Activated CD4-positive, alpha-beta T cell treated with anti-CD3 and anti-CD28 coated beads for 36 hours (primary cell): ENCODE measurements around the gene ANKRD44. TPM values are rescaled to one million over a fixed set of nuclear protein-coding genes. Genes with fewer than 3 reads are reported as not detected.
A peak's percentile ranks its signal among the peaks of the same experiment; 100 is the strongest.

ENCODE experiments used
- ATAC-seq: fragments of 200-7000 bp; cut with Tn5 transposase; one replicate; pipeline ENCODE4 v1.10.0; 2021; ENCODE audit warnings: mild to moderate bottlenecking, moderate library complexity
- CTCF ChIA-PET: fragments of 350-600 bp; sonication (Branson Sonifier 250); formaldehyde crosslinking; loops from one replicate; lab custom pipeline; 2021; ENCODE audit warnings: antibody characterized with exemption; lab: Charles Lee
- POLR2A ChIA-PET: fragments of 350-600 bp; sonication (Branson Sonifier 250); formaldehyde crosslinking; loops from one replicate; lab custom pipeline; 2021; ENCODE audit warnings: antibody characterized with exemption, inconsistent platforms; lab: Charles Lee
- DNase-seq: peaks from one replicate; pipeline ENCODE4 v3.0.0-alpha.2; 2020
- H3K27ac Mint-ChIP-seq: one replicate; pipeline ENCODE4 v1.8.0; 2021; ENCODE audit warnings: mixed read lengths
- H3K27me3 Mint-ChIP-seq: one replicate; pipeline ENCODE4 v1.8.0; 2021; ENCODE audit warnings: mixed read lengths
- H3K36me3 Mint-ChIP-seq: one replicate; pipeline ENCODE4 v1.8.0; 2021; ENCODE audit warnings: low read depth, mixed read lengths
- H3K4me1 Mint-ChIP-seq: one replicate; pipeline ENCODE4 v1.8.0; 2021; ENCODE audit warnings: mixed read lengths
- H3K4me3 Mint-ChIP-seq: one replicate; pipeline ENCODE4 v1.8.0; 2021; ENCODE audit warnings: mild to moderate bottlenecking, moderate library complexity, mixed read lengths
- H3K9me3 Mint-ChIP-seq: one replicate; pipeline ENCODE4 v1.8.0; 2021; ENCODE audit warnings: low read depth, mixed read lengths
- intact Hi-C, 2 experiments: fragments of 100-400 bp; cut with DNase I in 1 of 2; cut with micrococcal nuclease in 1 of 2; formaldehyde crosslinking; loops; one replicate each; pipeline versions ENCODE4 v1.14.2 to v1.15.1; 2022 to 2024; cut with DNase I, micrococcal nuclease
- total RNA-seq, 2 experiments: library from RNA; stranded (reverse); gene quantifications; one replicate each; pipeline ENCODE4 v1.2.3, GENCODE V29; 2021

ANKRD44 gene
- total RNA-seq, 2 experiments from 2014 or later, result 122 to 181 TPM

- ChIA-PET CTCF (interaction anchor here (1.0 to 2.9 kb wide), 7 partner anchors 9 to 177 kb away, joined by 3 to 24 read pairs (median 4); no protein-coding TSS in a partner anchor), POLR2A (no interaction called here)
- ATAC-seq (no peak), DNase-seq (no peak)
- H3K9me3 Mint-ChIP-seq, result no peaks in the 10 kb centered on the region
- no peaks in the 10 kb centered on the region for H3K27me3 Mint-ChIP-seq
- H3K4me1 Mint-ChIP-seq, result peaks cover 56% of the 10 kb centered on the region
- peaks cover 27% of the 10 kb centered on the region for H3K36me3 Mint-ChIP-seq
- no peak overlapping the region for H3K27ac Mint-ChIP-seq
- no peak overlapping the region for H3K4me3 Mint-ChIP-seq
- intact Hi-C loops, result no loop called here
Measured at GRCh38 chr2:197176522-197176921, 134.1 kb downstream of the ANKRD44 start.

- POLR2A ChIA-PET, result no interaction called here
- CTCF ChIA-PET, result interaction anchor here (0.9 to 9.9 kb wide), 3 partner anchors 13 to 60 kb away, joined by 4 to 86 read pairs (median 6); no protein-coding TSS in a partner anchor
- DNase-seq, result peak; percentile 56
Measured at GRCh38 chr2:197174539-197175094, 136.0 kb downstream of the ANKRD44 start.

GRCh38 chr2:197171582-197171981 lies 139.0 kb downstream of the ANKRD44 start:
- ATAC-seq (no peak), DNase-seq (no peak)
- CTCF ChIA-PET, result interaction anchor here (0.8 to 9.9 kb wide), 4 partner anchors 16 to 57 kb away, joined by 3 to 86 read pairs (median 4); no protein-coding TSS in a partner anchor
- Mint-ChIP-seq H3K9me3 (no peaks in the 10 kb centered on the region), H3K27me3 (no peaks in the 10 kb centered on the region), H3K4me3 (no peak overlapping the region), H3K4me1 (peaks cover 74% of the 10 kb centered on the region), H3K27ac (peak overlapping the region; percentile 34), H3K36me3 (peaks cover 21% of the 10 kb centered on the region)
- intact Hi-C loops, result no loop called here
- POLR2A ChIA-PET, result interaction anchor here (0.6 kb wide), 1 partner anchor 180 kb away, joined by 3 read pairs; no protein-coding TSS in a partner anchor

More at GRCh38 chr2:197174539-197175094, 136.0 kb downstream of the ANKRD44 start:
- peaks cover 25% of the 10 kb centered on the region for H3K36me3 Mint-ChIP-seq
- no peak overlapping the region for H3K4me3 Mint-ChIP-seq
- peak; percentile 92 for ATAC-seq
- peak overlapping the region; percentile 61 for H3K27ac Mint-ChIP-seq
- intact Hi-C loops, result no loop called here
- H3K4me1 Mint-ChIP-seq, result peaks cover 59% of the 10 kb centered on the region
- H3K9me3 Mint-ChIP-seq, result no peaks in the 10 kb centered on the region
- H3K27me3 Mint-ChIP-seq, result no peaks in the 10 kb centered on the region

- no peaks in the 10 kb centered on the region for H3K27me3 Mint-ChIP-seq
- no peaks in the 10 kb centered on the region for H3K9me3 Mint-ChIP-seq
- peaks cover 17% of the 10 kb centered on the region for H3K36me3 Mint-ChIP-seq
- ChIA-PET POLR2A (no interaction called here), CTCF (interaction anchor here (0.7 to 9.9 kb wide), 7 partner anchors 14 to 75 kb away, joined by 3 to 86 read pairs (median 3); no protein-coding TSS in a partner anchor)
- intact Hi-C loops, result no loop called here
- no peak for DNase-seq
- H3K4me3 Mint-ChIP-seq, result no peak overlapping the region
- H3K4me1 Mint-ChIP-seq, result peaks cover 72% of the 10 kb centered on the region
- no peak for ATAC-seq
- H3K27ac Mint-ChIP-seq, result peak overlapping the region; percentile 52
Measured at GRCh38 chr2:197170208-197170607, 140.4 kb downstream of the ANKRD44 start.

GRCh38 chr2:197168705-197169104 lies 141.9 kb downstream of the ANKRD44 start:
- Mint-ChIP-seq H3K4me1 (peaks cover 69% of the 10 kb centered on the region), H3K27ac (peak overlapping the region; percentile 82), H3K27me3 (no peaks in the 10 kb centered on the region), H3K9me3 (no peaks in the 10 kb centered on the region), H3K36me3 (peaks cover 19% of the 10 kb centered on the region), H3K4me3 (no peak overlapping the region)
- CTCF ChIA-PET, result interaction anchor here (0.6 to 9.9 kb wide), 45 partner anchors 8 to 261 kb away, joined by 3 to 86 read pairs (median 4); no protein-coding TSS in a partner anchor
- ATAC-seq (peak; percentile 83), DNase-seq (peak; percentile 87)
- intact Hi-C loops, result loop anchor here (1.0 to 5.0 kb wide), 2 partner anchors 55 to 151 kb away; no protein-coding TSS in a partner anchor
- POLR2A ChIA-PET, result interaction anchor here (0.9 kb wide), 1 partner anchor 9 kb away, joined by 4 read pairs; no protein-coding TSS in a partner anchor

- POLR2A ChIA-PET, result interaction anchor here (0.9 kb wide), 2 partner anchors 8 to 54 kb away, joined by 4 read pairs; no protein-coding TSS in a partner anchor
- Mint-ChIP-seq H3K4me1 (peaks cover 74% of the 10 kb centered on the region), H3K9me3 (no peaks in the 10 kb centered on the region), H3K27ac (peak overlapping the region; percentile 32), H3K36me3 (peaks cover 24% of the 10 kb centered on the region), H3K4me3 (no peak overlapping the region), H3K27me3 (no peaks in the 10 kb centered on the region)
- ATAC-seq (peak; percentile 47), DNase-seq (no peak)
- CTCF ChIA-PET, result interaction anchor here (0.6 to 9.9 kb wide), 33 partner anchors 8 to 357 kb away, joined by 3 to 86 read pairs (median 4); no protein-coding TSS in a partner anchor
- intact Hi-C loops, result loop anchor here (1.0 to 5.0 kb wide), 2 partner anchors 54 to 150 kb away; no protein-coding TSS in a partner anchor
Measured at GRCh38 chr2:197167608-197168314, 142.8 kb downstream of the ANKRD44 start.

GRCh38 chr2:197165020-197165419 lies 145.6 kb downstream of the ANKRD44 start:
- Mint-ChIP-seq H3K4me3 (no peak overlapping the region), H3K27me3 (no peaks in the 10 kb centered on the region), H3K4me1 (peaks cover 80% of the 10 kb centered on the region), H3K9me3 (no peaks in the 10 kb centered on the region), H3K36me3 (peaks cover 13% of the 10 kb centered on the region), H3K27ac (peak overlapping the region; percentile 58)
- intact Hi-C loops, result loop anchor here in 1 of 2 experiments (5.0 kb wide), 1 partner anchor 148 kb away; no protein-coding TSS in a partner anchor
- CTCF ChIA-PET, result interaction anchor here (0.5 to 9.9 kb wide), 6 partner anchors 13 to 211 kb away, joined by 3 to 86 read pairs (median 3); no protein-coding TSS in a partner anchor
- no peak for DNase-seq
- ATAC-seq, result no peak
- POLR2A ChIA-PET, result no interaction called here

- Mint-ChIP-seq H3K36me3 (peaks cover 13% of the 10 kb centered on the region), H3K4me3 (no peak overlapping the region), H3K27me3 (no peaks in the 10 kb centered on the region), H3K9me3 (no peaks in the 10 kb centered on the region), H3K4me1 (peaks cover 84% of the 10 kb centered on the region), H3K27ac (peak overlapping the region; percentile 58)
- no peak for DNase-seq
- POLR2A ChIA-PET, result no interaction called here
- intact Hi-C loops, result no loop called here
- ATAC-seq, result no peak
- CTCF ChIA-PET, result no interaction called here
Measured at GRCh38 chr2:197164141-197164754, 146.3 kb downstream of the ANKRD44 start.

- POLR2A ChIA-PET, result no interaction called here
- peaks cover 84% of the 10 kb centered on the region for H3K4me1 Mint-ChIP-seq
- CTCF ChIA-PET, result no interaction called here
- ATAC-seq, result no peak
- no peak overlapping the region for H3K27ac Mint-ChIP-seq
- peaks cover 13% of the 10 kb centered on the region for H3K36me3 Mint-ChIP-seq
- no peaks in the 10 kb centered on the region for H3K9me3 Mint-ChIP-seq
- no peak overlapping the region for H3K4me3 Mint-ChIP-seq
- intact Hi-C loops, result no loop called here
- no peak for DNase-seq
- no peaks in the 10 kb centered on the region for H3K27me3 Mint-ChIP-seq
Measured at GRCh38 chr2:197163712-197164140, 146.9 kb downstream of the ANKRD44 start.

- no peak for DNase-seq
- no peak for ATAC-seq
- Mint-ChIP-seq H3K27me3 (no peaks in the 10 kb centered on the region), H3K27ac (peak overlapping the region; percentile 56), H3K4me1 (peaks cover 78% of the 10 kb centered on the region), H3K36me3 (peaks cover 19% of the 10 kb centered on the region), H3K4me3 (no peak overlapping the region), H3K9me3 (peaks cover 2% of the 10 kb centered on the region)
- ChIA-PET CTCF (interaction anchor here (0.7 to 1.8 kb wide), 2 partner anchors 9 to 48 kb away, joined by 4 to 5 read pairs; no protein-coding TSS in a partner anchor), POLR2A (interaction anchor here (0.5 kb wide), 1 partner anchor 146 kb away, joined by 3 read pairs; no protein-coding TSS in a partner anchor)
- intact Hi-C loops, result no loop called here
Measured at GRCh38 chr2:197161774-197162173, 148.8 kb downstream of the ANKRD44 start.
